ENCODE results near the gene CAMSAP1.

DNA sequence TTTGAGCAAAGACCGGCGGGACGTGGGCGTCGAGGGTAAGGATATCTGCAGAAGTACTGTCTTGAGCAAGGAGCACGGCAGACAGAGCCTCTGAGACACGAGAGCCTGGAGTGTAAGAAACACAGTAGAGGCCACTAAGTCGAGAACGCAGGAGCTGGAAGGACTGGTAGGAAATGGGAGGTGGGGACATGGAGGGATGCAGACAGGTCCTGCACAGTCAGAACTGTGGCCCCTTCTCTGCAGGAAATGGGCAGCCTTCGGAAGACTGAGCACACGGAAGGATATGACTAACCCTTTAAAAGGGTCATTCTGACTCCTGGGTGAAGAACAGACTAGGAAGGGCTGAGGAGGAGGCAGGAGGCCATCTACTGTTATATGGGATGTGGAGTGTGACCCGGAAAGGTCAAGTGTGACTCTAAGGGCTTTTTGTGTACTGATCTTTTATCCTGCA, 1.4 kb upstream of the CAMSAP1 start:
- TF ChIP-seq, protein P1, sequence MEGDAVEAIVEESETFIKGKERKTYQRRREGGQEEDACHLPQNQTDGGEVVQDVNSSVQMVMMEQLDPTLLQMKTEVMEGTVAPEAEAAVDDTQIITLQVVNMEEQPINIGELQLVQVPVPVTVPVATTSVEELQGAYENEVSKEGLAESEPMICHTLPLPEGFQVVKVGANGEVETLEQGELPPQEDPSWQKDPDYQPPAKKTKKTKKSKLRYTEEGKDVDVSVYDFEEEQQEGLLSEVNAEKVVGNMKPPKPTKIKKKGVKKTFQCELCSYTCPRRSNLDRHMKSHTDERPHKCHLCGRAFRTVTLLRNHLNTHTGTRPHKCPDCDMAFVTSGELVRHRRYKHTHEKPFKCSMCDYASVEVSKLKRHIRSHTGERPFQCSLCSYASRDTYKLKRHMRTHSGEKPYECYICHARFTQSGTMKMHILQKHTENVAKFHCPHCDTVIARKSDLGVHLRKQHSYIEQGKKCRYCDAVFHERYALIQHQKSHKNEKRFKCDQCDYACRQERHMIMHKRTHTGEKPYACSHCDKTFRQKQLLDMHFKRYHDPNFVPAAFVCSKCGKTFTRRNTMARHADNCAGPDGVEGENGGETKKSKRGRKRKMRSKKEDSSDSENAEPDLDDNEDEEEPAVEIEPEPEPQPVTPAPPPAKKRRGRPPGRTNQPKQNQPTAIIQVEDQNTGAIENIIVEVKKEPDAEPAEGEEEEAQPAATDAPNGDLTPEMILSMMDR (IDR thresholded peaks at IDR 0.05): no peak
- TF ChIP-seq EZH2 (IDR thresholded peaks at IDR 0.05; ENCODE audit: borderline replicate concordance, insufficient read depth, low read depth, low read length, poor library complexity, severe bottlenecking): no peak
